DOHH2 (cell line): ENCODE results near the gene BAZ1A.

ENCODE experiments used
- H3F3A ChIP-seq: fragments of 200-600 bp; sonication (generic), shearing (Covaris generic); 2 replicates; pipeline ENCODE4 v1.6.0; 2016; ENCODE audit warnings: antibody characterized with exemption, mild to moderate bottlenecking; ENCODE audit not compliant: control insufficient read depth, insufficient read depth
- H3K27ac ChIP-seq: fragments of 200-600 bp; sonication (generic); 2 replicates; pipeline ENCODE4 v1.5.1; 2014; ENCODE audit warnings: low read depth, mild to moderate bottlenecking, low read length, moderate library complexity
- H3K27me3 ChIP-seq: fragments of 200-600 bp; sonication (generic); 2 replicates; pipeline ENCODE4 v1.6.1; 2014; ENCODE audit warnings: mild to moderate bottlenecking, low read length, mixed read lengths; ENCODE audit not compliant: control insufficient read depth
- H3K36me3 ChIP-seq: fragments of 200-600 bp; sonication (generic); 2 replicates; pipeline ENCODE4 v1.6.1; 2014; ENCODE audit warnings: mild to moderate bottlenecking, low read length, moderate library complexity, mixed read lengths; ENCODE audit not compliant: control insufficient read depth
- H3K4me1 ChIP-seq: fragments of 200-600 bp; sonication (generic); 2 replicates; pipeline ENCODE4 v1.6.1; 2014; ENCODE audit warnings: mild to moderate bottlenecking, low read length, mixed read lengths; ENCODE audit not compliant: control insufficient read depth
- H3K4me2 ChIP-seq: fragments of 200-600 bp; sonication (generic); 2 replicates; pipeline ENCODE4 v1.6.0; 2014; ENCODE audit warnings: mild to moderate bottlenecking, low read length, moderate library complexity
- H3K4me3 ChIP-seq: fragments of 200-600 bp; sonication (generic); 2 replicates; pipeline ENCODE4 v1.5.1; 2014; ENCODE audit warnings: mild to moderate bottlenecking, low read length, mixed read lengths
- H3K79me2 ChIP-seq: fragments of 200-600 bp; sonication (generic); 2 replicates; pipeline ENCODE4 v1.6.1; 2014; ENCODE audit warnings: mild to moderate bottlenecking, low read length, mixed read lengths; ENCODE audit not compliant: control insufficient read depth
- H3K9me2 ChIP-seq: fragments of 200-600 bp; sonication (generic); replicated peaks from 2 replicates; pipeline ENCODE4 v1.6.1; 2014; ENCODE audit warnings: mild to moderate bottlenecking, low read length, mixed read lengths; ENCODE audit not compliant: control insufficient read depth
- H3K9me3 ChIP-seq: fragments of 200-600 bp; sonication (generic); 2 replicates; pipeline ENCODE4 v1.6.1; 2014; ENCODE audit warnings: antibody characterized with exemption, low read length, mixed read lengths; ENCODE audit not compliant: control insufficient read depth, insufficient read depth
- H4K20me1 ChIP-seq: fragments of 200-600 bp; sonication (generic); 2 replicates; pipeline ENCODE4 v1.6.0; 2014; ENCODE audit warnings: low read depth, mild to moderate bottlenecking, antibody characterized with exemption, low read length, moderate library complexity; ENCODE audit not compliant: control insufficient read depth, insufficient read depth
- EZH2phosphoT487 ChIP-seq: fragments of 200-600 bp; sonication (generic); IDR thresholded peaks from 2 replicates; pipeline ENCODE4 v1.6.1; 2017; ENCODE audit warnings: borderline replicate concordance, mild to moderate bottlenecking, antibody characterized with exemption, low read length, moderate library complexity, mixed read lengths
- TF ChIP-seq, protein P1 (sequence below): fragments of 200-600 bp; sonication (generic); IDR thresholded peaks from one replicate; pipeline ENCODE4 v1.5.1; 2014; ENCODE audit warnings: antibody characterized with exemption, mild to moderate bottlenecking, low read depth, low read length; ENCODE audit not compliant: poor library complexity, severe bottlenecking

BAZ1A gene

DNA sequence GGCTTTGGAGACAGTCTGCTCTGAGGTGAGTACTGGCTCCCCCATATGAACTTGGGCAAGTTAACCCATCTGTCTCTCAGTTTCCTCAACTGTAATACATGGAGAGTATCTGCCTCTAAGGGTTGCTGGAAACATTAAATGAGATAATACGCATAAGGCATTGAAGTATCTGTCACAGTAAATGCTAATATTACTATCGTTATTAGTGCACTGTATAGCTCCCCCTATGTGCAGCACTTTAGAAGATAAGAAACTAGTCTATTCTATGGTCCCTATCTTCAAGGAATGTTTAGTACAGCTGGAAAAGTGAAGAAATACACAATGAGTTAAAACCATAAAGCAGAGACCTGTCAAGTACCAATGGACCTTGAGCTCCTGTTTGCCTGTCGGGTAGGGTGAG is 109.1 kb downstream of the BAZ1A start:
- H3K4me2 ChIP-seq: no peak overlapping the region
- no peaks in the 10 kb centered on the region for H4K20me1 ChIP-seq
- no peaks in the 10 kb centered on the region for H3K9me2 ChIP-seq
- peaks cover 3% of the 10 kb centered on the region; the same call in 1 of the 2 replicates for H3K79me2 ChIP-seq
- no peaks in the 10 kb centered on the region for H3K9me3 ChIP-seq
- H3K36me3 ChIP-seq: peaks cover 91% of the 10 kb centered on the region
- peaks cover 13% of the 10 kb centered on the region for H3K4me1 ChIP-seq
- H3K27ac ChIP-seq: no peak overlapping the region
- no peaks in the 10 kb centered on the region for H3K27me3 ChIP-seq
- no peak overlapping the region for H3K4me3 ChIP-seq
- H3F3A ChIP-seq: peaks cover 6% of the 10 kb centered on the region; the same call in 1 of the 2 replicates
- no peak for TF ChIP-seq EZH2phosphoT487
- TF ChIP-seq, protein P1, sequence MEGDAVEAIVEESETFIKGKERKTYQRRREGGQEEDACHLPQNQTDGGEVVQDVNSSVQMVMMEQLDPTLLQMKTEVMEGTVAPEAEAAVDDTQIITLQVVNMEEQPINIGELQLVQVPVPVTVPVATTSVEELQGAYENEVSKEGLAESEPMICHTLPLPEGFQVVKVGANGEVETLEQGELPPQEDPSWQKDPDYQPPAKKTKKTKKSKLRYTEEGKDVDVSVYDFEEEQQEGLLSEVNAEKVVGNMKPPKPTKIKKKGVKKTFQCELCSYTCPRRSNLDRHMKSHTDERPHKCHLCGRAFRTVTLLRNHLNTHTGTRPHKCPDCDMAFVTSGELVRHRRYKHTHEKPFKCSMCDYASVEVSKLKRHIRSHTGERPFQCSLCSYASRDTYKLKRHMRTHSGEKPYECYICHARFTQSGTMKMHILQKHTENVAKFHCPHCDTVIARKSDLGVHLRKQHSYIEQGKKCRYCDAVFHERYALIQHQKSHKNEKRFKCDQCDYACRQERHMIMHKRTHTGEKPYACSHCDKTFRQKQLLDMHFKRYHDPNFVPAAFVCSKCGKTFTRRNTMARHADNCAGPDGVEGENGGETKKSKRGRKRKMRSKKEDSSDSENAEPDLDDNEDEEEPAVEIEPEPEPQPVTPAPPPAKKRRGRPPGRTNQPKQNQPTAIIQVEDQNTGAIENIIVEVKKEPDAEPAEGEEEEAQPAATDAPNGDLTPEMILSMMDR: peak; percentile 60

DNA sequence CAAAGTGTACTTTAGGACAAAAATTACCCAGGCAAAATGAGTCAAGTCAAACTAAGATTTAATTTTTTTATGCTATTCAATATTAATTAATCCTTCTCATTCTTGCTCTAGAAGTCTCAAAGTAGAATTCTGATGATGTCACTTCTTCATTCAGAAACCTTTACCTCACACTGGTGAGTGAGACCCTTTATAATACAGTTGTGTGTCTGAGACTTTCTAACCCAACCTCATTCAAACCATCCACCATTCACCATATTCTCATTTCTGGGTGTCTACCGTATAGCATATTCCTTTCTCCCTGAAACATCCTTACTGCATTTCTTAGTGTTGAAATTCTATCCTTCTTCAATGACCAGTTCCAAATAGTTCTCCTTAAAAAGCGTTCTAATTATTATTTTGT is 119.9 kb downstream of the BAZ1A start:
- no peaks in the 10 kb centered on the region for H4K20me1 ChIP-seq
- peaks cover 53% of the 10 kb centered on the region for H3K36me3 ChIP-seq
- no peaks in the 10 kb centered on the region for H3K27me3 ChIP-seq

DNA sequence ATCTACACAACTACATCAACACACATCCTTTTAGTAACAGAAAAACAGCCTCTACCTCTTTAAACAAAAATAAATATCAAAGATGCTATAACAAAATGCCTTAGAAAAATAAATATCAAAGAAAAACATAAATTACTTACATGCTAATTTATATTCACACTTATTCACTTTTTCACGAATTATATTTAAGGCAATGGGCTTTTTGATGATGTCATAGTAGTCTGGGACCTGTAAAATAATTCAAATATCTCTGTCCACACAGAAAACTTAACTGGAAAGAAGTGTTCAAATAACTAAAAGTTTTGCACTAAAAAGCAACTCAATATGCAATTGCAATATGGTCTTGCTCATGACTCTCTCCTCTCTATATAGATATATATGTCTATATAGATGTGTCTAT is 120.5 kb downstream of the BAZ1A start:
- Histone ChIP-seq H4K20me1 (no peaks in the 10 kb centered on the region), H3K27ac (no peak overlapping the region), H3K4me2 (no peak overlapping the region), H3K4me1 (no peaks in the 10 kb centered on the region), H3K9me2 (no peaks in the 10 kb centered on the region), H3F3A (peaks cover 20% of the 10 kb centered on the region), H3K36me3 (peaks cover 48% of the 10 kb centered on the region), H3K4me3 (no peak overlapping the region), H3K9me3 (no peaks in the 10 kb centered on the region), H3K79me2 (no peaks in the 10 kb centered on the region), H3K27me3 (no peaks in the 10 kb centered on the region)
- TF ChIP-seq EZH2phosphoT487: no peak
- TF ChIP-seq, protein P1: no peak

More for the DNA sequence above, 119.9 kb downstream of the BAZ1A start:
- Histone ChIP-seq H3K79me2 (no peaks in the 10 kb centered on the region), H3K9me3 (no peaks in the 10 kb centered on the region), H3K4me1 (no peaks in the 10 kb centered on the region), H3K4me3 (no peak overlapping the region), H3F3A (peaks cover 20% of the 10 kb centered on the region), H3K4me2 (no peak overlapping the region), H3K27ac (no peak overlapping the region), H3K9me2 (no peaks in the 10 kb centered on the region)
- TF ChIP-seq, protein P1: no peak

DNA sequence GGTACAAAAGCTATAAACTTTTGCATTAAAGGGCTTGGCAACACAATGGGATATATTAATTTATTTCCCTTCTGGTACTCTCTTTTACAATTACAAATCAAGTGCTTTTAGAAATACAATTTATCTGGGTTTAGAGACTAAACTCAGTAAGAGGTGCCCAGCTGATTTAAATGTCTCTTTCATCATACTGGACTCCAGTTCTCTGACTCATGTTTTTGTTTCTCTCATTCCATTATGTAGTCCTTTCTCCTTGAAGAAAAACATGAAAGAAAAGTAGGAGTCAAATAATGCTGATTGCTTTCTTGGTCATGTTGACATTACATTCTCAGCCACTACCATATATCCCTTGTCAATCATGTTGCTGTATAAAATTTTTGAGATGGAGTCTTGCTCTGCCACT is 124.5 kb downstream of the BAZ1A start:
- H3K27me3 ChIP-seq: no peaks in the 10 kb centered on the region
- H3F3A ChIP-seq: peaks cover 26% of the 10 kb centered on the region
- no peaks in the 10 kb centered on the region for H3K9me3 ChIP-seq
- H3K4me2 ChIP-seq: no peak overlapping the region
- H3K27ac ChIP-seq: no peak overlapping the region
- TF ChIP-seq, protein P1: no peak
- no peak for TF ChIP-seq EZH2phosphoT487
- H3K36me3 ChIP-seq: peaks cover 24% of the 10 kb centered on the region
- H4K20me1 ChIP-seq: no peaks in the 10 kb centered on the region
- no peaks in the 10 kb centered on the region for H3K79me2 ChIP-seq
- H3K4me1 ChIP-seq: no peaks in the 10 kb centered on the region
- no peak overlapping the region for H3K4me3 ChIP-seq
- H3K9me2 ChIP-seq: no peaks in the 10 kb centered on the region
